Kidney (tissue), 14 donors: ENCODE results near the gene XYLT1. TPM values are rescaled to one million over a fixed set of nuclear protein-coding genes. Genes with fewer than 3 reads are reported as not detected.
A peak's percentile ranks its signal among the peaks of the same experiment; 100 is the strongest.

Experiments
- DNase-seq, 5 donors: peaks; one replicate each; pipeline ENCODE4 v3.0.0-alpha.2; 2013 to 2020
- FAIRE-seq: peaks from 2 replicates; lab custom pipeline; 2012; peaks lifted over from hg19 to GRCh38; lab: Jason Lieb, UNC
- H3K27ac ChIP-seq, 2 donors: one replicate each; pipeline ENCODE4 v1.7.0; 2013; ENCODE audit warnings: low read depth in 2 of 2, low read length in 2 of 2, inconsistent platforms in 1 of 2
- H3K27me3 ChIP-seq: one replicate; pipeline ENCODE4 v1.7.1; 2013; ENCODE audit warnings: low read length, inconsistent platforms; ENCODE audit not compliant: control insufficient read depth, insufficient read depth
- H3K36me3 ChIP-seq, 3 donors: one replicate each; pipeline versions ENCODE4 v1.7.0 to v1.7.1; 2013; ENCODE audit warnings: low read length in 3 of 3, control low read depth in 1 of 3, inconsistent platforms in 1 of 3; ENCODE audit not compliant: insufficient read depth in 3 of 3, control insufficient read depth in 2 of 3
- H3K4me1 ChIP-seq, 3 donors: one replicate each; pipeline versions ENCODE4 v1.7.0 to v1.7.1; 2013; ENCODE audit warnings: low read length in 3 of 3, inconsistent platforms in 1 of 3, low read depth in 1 of 3; ENCODE audit not compliant: control insufficient read depth in 2 of 3, insufficient read depth in 2 of 3
- H3K4me3 ChIP-seq, 3 donors: one replicate each; pipeline versions ENCODE4 v1.7.0 to v1.8.1; 2013; ENCODE audit warnings: low read length in 3 of 3, control low read depth in 1 of 3, inconsistent platforms in 1 of 3
- H3K9ac ChIP-seq, 3 donors: one replicate each; pipeline versions ENCODE4 v1.7.0 to v1.7.1; 2013; ENCODE audit warnings: low read length in 3 of 3, control low read depth in 1 of 3, inconsistent platforms in 1 of 3
- H3K9me3 ChIP-seq, 3 donors: one replicate each; pipeline versions ENCODE4 v1.7.0 to v1.7.1; 2013; ENCODE audit warnings: low read length in 3 of 3, control low read depth in 1 of 3, inconsistent platforms in 1 of 3; ENCODE audit not compliant: control insufficient read depth in 2 of 3, insufficient read depth in 1 of 3
- intact Hi-C: fragments of 100-400 bp; cut with DNase I; formaldehyde crosslinking; loops from one replicate; pipeline ENCODE4 v1.11.1; 2022
- polyA plus RNA-seq: library from polyadenylated mRNA; stranded (reverse); fragments of 350-450 nt; fragmentation: Illumina TruSeq; extraction: RNeasy Lipid Tissue Mini Kit (QIAGEN cat#74804); gene quantifications from one replicate; pipeline ENCODE4 v1.2.3, GENCODE V29; 2014; ENCODE audit warnings: low read depth, low replicate concordance; ENCODE audit not compliant: insufficient read depth
- total RNA-seq: library from RNA; stranded (reverse); fragmentation: NEBNext Ultra II Directional; extraction: Animal tissue kit (Norgen Biotek cat#: 25700); gene quantifications from one replicate; pipeline ENCODE4 v1.2.1, GENCODE V29; 2021
- TF ChIP-seq, protein P1 (sequence below): IDR thresholded peaks from 3 replicates; pipeline ENCODE4 v1.5.1; 2012; ENCODE audit warnings: mild to moderate bottlenecking, moderate library complexity, borderline replicate concordance; ENCODE audit not compliant: insufficient read depth; ENCODE audit errors: extremely low read depth
- donor health status: control.
- donor health status: control.
- donor health status: control.
- donor health status: control.
- donor health status: control.
- donor health status: DM: yes; HTN: yes; CAD: no.
- donor health status: Normal renal cell carcinoma (clear cell type).

Gene XYLT1
- total and polyA plus RNA-seq, 2 donors from 2014 or later, result 0.52 to 7.6 TPM

- Histone ChIP-seq H3K27ac (no peak overlapping the region), H3K36me3 (no peaks in the 10 kb centered on the region), H3K9ac (no peak overlapping the region), H3K9me3 (no peaks in the 10 kb centered on the region), H3K4me3 (no peak overlapping the region), H3K27me3 (no peaks in the 10 kb centered on the region), H3K4me1 (peaks cover 0 to 10% (median 3%) of the 10 kb centered on the region in 3 donors)
- DNase-seq (no peak), FAIRE-seq (no peak)
- intact Hi-C loops, result no loop called here
- TF ChIP-seq, protein P1, sequence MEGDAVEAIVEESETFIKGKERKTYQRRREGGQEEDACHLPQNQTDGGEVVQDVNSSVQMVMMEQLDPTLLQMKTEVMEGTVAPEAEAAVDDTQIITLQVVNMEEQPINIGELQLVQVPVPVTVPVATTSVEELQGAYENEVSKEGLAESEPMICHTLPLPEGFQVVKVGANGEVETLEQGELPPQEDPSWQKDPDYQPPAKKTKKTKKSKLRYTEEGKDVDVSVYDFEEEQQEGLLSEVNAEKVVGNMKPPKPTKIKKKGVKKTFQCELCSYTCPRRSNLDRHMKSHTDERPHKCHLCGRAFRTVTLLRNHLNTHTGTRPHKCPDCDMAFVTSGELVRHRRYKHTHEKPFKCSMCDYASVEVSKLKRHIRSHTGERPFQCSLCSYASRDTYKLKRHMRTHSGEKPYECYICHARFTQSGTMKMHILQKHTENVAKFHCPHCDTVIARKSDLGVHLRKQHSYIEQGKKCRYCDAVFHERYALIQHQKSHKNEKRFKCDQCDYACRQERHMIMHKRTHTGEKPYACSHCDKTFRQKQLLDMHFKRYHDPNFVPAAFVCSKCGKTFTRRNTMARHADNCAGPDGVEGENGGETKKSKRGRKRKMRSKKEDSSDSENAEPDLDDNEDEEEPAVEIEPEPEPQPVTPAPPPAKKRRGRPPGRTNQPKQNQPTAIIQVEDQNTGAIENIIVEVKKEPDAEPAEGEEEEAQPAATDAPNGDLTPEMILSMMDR, result no peak
These were observed 102.3 kb downstream of the XYLT1 start for GRCh38 chr16:17368446-17368845.

- no peak overlapping the region for H3K9ac ChIP-seq
- no peak overlapping the region for H3K4me3 ChIP-seq
- H3K36me3 ChIP-seq, result no peaks in the 10 kb centered on the region
- peaks cover 0 to 10% (median 3%) of the 10 kb centered on the region in 3 donors for H3K4me1 ChIP-seq
- intact Hi-C loops, result no loop called here
- TF ChIP-seq, protein P1, result no peak
- no peaks in the 10 kb centered on the region for H3K9me3 ChIP-seq
- no peak for FAIRE-seq
- no peaks in the 10 kb centered on the region for H3K27me3 ChIP-seq
- H3K27ac ChIP-seq, result no peak overlapping the region
- DNase-seq, result peak in 1 of 5 donors; percentile 52
These were observed 102.8 kb downstream of the XYLT1 start for GRCh38 chr16:17367923-17368322.

GRCh38 chr16:17367036-17367435 lies 103.7 kb downstream of the XYLT1 start:
- FAIRE-seq (no peak), DNase-seq (no peak)
- TF ChIP-seq, protein P1, result no peak
- H3K9ac ChIP-seq, result no peak overlapping the region
- H3K27me3 ChIP-seq, result no peaks in the 10 kb centered on the region
- H3K4me1 ChIP-seq, result peaks cover 0 to 10% (median 3%) of the 10 kb centered on the region in 3 donors
- no peak overlapping the region for H3K4me3 ChIP-seq
- no peaks in the 10 kb centered on the region for H3K9me3 ChIP-seq
- H3K27ac ChIP-seq, result no peak overlapping the region
- intact Hi-C loops, result no loop called here
- H3K36me3 ChIP-seq, result no peaks in the 10 kb centered on the region

DNA sequence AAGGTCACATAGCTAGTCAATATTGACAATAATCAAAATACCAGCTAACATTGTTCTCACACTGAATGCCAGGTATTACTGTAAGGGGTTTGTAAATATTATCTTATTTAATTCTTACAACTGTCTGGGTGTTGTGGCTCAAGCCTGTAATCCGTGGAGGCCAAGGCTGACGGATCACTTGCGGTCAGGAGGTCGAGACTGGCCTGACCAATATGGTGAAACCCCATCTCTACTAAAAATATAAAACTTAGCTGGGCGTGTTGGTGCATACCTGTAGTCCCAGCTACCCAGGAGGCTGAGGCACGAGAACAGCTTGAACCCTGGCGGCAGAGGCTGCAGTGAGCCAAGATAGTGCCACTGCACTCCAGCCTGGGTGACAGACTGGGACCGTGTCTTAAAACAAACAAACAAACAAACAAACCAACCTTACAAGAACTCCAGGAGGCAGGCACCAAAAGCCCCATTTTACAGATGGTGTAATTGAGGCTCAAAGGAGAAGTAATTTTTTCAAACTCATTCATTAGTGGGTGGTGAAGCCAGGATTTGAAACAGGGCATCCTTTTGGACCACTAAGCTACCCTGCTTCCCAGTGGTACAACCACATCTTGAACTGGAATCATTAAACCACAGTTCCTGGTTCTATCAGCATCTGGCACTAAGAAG lies 104.3 kb downstream of the XYLT1 start:
- Histone ChIP-seq H3K9ac (no peak overlapping the region), H3K27ac (no peak overlapping the region), H3K36me3 (no peaks in the 10 kb centered on the region), H3K4me1 (peaks cover 0 to 10% (median 3%) of the 10 kb centered on the region in 3 donors), H3K4me3 (no peak overlapping the region), H3K27me3 (no peaks in the 10 kb centered on the region), H3K9me3 (no peaks in the 10 kb centered on the region)
- DNase-seq, result no peak
- intact Hi-C loops, result no loop called here
- FAIRE-seq, result no peak
- TF ChIP-seq, protein P1, result no peak
